MM.1S (cell line): ENCODE measurements around the gene KIAA1328.
A peak's percentile ranks its signal among the peaks of the same experiment; 100 is the strongest.

ENCODE experiments used
- EZH2 ChIP-seq: fragments of 300-600 bp; sonication (generic); optimal IDR thresholded peaks from 2 replicates; pipeline ENCODE3; 2017; ENCODE audit warnings: low read depth, mild to moderate bottlenecking, antibody characterized with exemption, low read length, mixed read lengths
- EZH2phosphoT487 ChIP-seq: fragments of 300-600 bp; sonication (generic); IDR thresholded peaks from 2 replicates; pipeline ENCODE4 v1.6.1; 2018; ENCODE audit warnings: antibody characterized with exemption, low read length
- TF ChIP-seq, protein P1 (sequence below): fragments of 300-600 bp; sonication (generic); IDR thresholded peaks from 2 replicates; pipeline ENCODE4 v1.5.1; 2016; ENCODE audit warnings: antibody characterized with exemption, low read length, mixed read lengths

- TF ChIP-seq, protein P1, sequence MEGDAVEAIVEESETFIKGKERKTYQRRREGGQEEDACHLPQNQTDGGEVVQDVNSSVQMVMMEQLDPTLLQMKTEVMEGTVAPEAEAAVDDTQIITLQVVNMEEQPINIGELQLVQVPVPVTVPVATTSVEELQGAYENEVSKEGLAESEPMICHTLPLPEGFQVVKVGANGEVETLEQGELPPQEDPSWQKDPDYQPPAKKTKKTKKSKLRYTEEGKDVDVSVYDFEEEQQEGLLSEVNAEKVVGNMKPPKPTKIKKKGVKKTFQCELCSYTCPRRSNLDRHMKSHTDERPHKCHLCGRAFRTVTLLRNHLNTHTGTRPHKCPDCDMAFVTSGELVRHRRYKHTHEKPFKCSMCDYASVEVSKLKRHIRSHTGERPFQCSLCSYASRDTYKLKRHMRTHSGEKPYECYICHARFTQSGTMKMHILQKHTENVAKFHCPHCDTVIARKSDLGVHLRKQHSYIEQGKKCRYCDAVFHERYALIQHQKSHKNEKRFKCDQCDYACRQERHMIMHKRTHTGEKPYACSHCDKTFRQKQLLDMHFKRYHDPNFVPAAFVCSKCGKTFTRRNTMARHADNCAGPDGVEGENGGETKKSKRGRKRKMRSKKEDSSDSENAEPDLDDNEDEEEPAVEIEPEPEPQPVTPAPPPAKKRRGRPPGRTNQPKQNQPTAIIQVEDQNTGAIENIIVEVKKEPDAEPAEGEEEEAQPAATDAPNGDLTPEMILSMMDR: peak; percentile 78
- TF ChIP-seq EZH2 (no peak), EZH2phosphoT487 (no peak)
Observed at GRCh38 chr18:36809590-36810381, 19.1 kb upstream of the KIAA1328 start.
